ENCODE data around the gene ZRANB1.

ZRANB1 gene

GRCh38 chr10:124996127-124996853 is 54.4 kb downstream of the ZRANB1 start:
- DNase-seq = no peak

DNA sequence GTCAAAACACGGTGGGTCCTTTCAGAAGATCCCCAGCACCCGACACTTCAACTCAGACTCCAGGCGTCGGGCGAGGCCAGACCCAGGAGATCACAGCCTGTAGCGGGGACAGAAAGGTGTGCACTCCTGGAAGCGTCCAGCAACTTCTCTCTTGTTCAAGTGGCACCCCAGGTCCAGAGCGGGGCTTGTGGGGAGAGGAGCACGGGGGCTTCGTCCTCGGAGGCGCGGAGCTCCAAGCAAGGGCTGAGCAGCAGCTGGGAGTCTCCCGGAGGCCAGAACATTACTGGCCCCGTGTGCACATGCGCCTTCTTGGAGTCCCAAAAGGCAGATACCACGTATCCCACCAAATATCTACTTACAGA is 54.9 kb downstream of the ZRANB1 start:
- DNase-seq = no peak

DNA sequence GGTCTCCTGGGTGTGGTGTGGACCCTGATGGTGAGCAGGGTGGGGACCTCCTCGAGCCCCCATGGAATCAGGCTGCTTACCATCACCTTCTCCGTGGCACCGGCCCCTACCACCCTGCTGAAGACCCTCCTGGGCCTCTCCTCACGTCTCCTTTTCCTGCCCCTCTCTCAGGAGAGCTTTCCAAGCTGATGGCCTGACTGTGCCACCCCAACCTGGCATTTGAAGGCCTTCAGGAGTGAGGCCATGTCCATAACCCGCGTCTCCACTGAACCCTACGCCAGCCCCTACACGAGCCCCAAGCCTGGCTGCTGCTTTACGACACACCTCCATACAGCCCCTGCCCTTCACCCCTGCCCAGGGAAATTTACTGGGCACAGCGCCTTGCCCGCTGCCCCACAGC is 55.4 kb downstream of the ZRANB1 start:
- no peak for DNase-seq

- no peak for DNase-seq
Measured at GRCh38 chr10:124997771-124998623, 56.1 kb downstream of the ZRANB1 start.

- no peak for DNase-seq
Measured at GRCh38 chr10:124998624-124999291, 56.8 kb downstream of the ZRANB1 start.

GRCh38 chr10:124999433-125000365 is 57.8 kb downstream of the ZRANB1 start:
- no peak for DNase-seq

DNA sequence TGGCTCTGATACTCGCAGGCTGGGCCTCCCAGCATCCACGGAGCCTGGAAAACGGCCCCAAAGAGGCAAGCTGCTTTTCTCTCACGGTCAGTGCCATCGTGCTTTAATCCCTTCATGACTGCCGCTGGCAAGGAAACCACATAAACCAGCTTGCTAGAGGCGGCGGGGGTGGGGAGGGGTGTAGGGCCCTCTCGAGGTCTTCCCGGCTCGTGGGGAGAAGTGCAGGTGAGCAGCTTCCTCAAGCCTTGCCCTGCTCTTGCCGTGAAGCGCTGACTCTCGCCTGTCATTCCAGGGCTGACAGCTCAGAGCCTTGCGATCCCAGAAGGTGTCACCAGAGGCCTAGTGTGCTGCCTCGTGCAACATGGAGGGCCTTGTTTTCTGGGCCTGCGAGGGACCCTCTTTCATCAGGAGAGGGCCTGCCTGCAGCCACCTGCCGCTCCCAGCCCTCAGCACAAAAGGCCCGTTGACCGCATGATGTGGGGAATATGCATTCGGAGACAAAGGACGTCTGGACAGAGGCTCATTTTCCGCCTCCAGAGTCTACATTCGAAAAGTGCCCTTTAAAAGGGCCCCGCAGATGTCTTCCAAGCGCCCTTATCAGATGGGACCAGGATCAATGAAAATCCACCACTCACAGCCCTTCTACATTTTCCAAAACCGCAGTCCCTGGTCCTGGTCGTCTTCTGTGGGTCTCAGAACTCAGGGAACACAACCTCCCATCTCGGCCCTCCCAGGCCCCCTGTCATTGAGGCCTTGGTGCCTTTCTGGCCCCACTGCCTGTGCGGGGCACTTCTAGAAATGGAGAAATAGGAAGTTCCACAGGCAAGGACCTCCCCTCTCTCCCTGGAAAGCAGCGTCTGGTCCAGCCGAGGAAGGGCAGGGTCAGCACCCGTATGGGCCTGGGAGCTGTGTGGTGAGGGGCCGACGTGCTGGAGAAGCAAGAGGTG is 58.7 kb downstream of the ZRANB1 start:
- no peak for DNase-seq

GRCh38 chr10:125001313-125002046 is 59.6 kb downstream of the ZRANB1 start:
- no peak for DNase-seq

DNA sequence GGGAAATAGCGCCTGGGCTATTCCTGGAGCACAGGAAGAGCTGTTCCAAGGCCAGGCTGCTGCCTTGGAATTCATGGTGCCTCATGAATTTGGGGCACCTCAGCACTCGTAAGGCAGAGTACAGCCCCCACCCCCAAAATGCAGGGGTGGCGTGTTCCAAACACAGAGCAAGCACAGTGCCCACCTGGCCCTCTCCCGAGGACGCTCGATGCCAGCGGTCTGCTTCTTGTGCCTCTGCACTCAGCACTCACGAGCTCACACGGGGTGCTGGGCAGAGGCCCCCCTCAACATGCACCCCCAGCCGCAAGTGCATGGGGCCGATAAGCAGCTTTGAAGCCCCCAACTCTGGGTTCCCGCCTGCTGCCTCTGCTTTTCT is 60.1 kb downstream of the ZRANB1 start:
- DNase-seq = no peak

DNA sequence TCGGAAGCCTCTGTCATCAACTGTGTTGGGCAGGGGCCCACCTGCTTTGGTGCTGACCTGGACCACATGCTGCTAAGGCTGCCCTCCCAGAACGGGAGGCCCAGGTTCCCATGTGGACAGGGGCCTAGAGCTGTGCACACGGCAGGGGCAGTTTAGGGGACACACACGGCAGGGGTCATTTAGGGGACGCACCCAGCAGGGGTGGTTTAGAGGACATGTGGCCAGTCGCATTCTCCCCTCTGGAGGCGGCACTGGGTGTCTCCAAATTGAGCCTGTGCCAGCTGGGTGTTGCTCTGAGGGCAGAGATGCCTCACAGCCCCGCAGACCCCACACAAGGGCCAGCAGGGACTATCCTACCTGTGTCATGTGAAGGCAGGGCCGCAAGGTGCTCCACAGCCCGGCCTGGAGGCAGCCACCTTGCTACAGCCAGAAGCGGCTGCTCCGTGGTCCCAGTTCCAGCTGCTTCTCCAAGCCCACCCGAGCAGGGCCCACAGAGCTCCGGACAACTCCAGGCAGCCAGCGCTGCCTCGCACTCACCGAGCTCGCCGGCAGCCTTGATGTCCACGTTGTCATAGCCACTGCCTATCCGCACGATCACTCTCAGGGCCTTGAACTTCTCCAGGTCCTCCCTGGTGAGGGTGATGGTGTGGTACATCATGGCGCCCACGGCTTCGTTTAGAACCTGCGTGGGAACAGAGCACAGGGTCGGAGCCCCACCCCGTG is 60.7 kb downstream of the ZRANB1 start:
- no peak for DNase-seq

- no peak for DNase-seq
Measured at GRCh38 chr10:125003146-125003900, 61.4 kb downstream of the ZRANB1 start.

DNA sequence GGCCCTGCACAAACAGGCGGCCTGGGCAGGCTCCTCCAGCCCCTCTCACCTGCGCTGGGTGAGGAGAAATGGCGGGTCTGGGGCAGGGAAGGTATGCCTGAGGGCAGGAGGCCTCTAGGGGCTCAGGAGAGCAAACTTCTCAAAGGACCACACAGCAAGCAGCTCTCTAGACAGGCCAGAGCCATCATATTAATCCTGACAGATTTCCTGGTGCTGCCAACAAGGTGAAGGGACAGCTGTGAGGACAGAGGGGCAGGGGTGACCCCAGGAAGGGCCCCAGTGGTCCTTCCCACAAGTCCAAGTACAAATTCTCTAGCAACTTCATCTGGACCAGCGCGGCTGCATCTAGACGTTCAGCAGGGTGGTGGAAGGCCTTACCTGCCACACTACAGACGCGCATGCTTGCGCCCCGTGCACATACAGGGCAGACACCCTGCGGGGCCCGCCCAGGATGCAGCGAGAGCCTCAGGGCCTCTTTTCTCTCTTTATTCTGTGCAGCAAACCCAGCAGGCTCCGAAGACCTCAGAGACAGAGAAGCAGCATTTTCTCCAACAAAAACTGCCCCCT is 62.1 kb downstream of the ZRANB1 start:
- no peak for DNase-seq

DNA sequence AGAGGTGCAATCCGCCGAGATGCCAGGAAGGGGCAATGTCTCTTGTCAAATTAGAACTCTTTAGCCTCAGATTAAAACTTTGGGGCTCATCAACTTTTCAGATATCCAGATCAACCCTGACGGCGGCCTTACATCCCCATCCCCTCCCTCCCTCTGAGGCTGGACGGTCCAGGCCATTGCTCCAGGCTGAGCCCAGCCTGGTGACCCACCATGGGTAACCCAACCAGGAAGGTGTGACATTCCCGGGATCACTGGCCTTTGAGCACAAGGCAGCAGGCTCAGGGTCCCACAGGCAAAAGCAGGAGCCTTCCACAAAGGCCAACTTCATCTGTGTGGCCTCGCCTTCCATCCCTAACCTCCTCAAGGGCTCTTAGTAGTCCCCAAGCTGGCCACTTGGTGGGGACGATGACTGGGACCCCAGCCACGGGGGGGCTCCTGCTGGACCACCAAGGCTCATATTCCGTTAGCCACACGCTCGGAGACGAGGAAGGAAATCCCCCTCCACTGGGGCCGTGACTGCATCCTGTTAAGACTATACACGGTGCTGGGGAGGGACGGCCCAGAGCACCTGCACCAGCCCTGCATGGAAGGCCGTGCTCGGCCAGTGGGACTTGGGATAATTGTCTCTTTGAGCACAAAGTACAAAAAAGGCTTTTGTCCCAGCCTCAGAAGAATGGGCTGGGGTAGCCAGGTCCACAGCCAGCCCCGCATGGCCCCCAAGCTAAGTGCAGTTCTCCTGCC is 62.8 kb downstream of the ZRANB1 start:
- no peak for DNase-seq

GRCh38 chr10:125005312-125006187 is 63.6 kb downstream of the ZRANB1 start:
- DNase-seq = no peak

DNA sequence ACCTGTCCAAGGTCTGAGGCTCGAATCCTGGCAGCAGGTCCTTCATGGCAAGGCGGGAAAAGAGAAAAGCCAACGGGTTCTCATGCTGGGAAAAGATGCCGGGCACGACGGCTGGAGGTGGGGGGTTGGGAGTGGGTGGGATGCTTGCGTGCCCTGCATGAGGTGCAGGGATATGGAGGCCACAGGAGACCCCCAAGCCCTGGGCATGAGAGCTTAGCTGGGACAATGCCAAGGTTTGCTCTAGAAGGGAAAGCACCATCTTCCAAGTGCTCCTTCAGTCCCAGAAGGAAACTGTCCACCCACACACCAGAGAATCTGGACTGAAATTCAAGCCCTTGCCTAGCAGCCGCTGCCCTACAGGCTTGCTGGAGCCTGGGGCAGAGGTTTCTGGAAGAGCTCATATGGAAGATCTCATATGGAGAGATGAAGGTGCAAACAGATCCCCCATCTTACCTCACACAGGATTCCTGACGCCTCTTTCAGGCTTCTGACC is 64.3 kb downstream of the ZRANB1 start:
- no peak for DNase-seq

DNA sequence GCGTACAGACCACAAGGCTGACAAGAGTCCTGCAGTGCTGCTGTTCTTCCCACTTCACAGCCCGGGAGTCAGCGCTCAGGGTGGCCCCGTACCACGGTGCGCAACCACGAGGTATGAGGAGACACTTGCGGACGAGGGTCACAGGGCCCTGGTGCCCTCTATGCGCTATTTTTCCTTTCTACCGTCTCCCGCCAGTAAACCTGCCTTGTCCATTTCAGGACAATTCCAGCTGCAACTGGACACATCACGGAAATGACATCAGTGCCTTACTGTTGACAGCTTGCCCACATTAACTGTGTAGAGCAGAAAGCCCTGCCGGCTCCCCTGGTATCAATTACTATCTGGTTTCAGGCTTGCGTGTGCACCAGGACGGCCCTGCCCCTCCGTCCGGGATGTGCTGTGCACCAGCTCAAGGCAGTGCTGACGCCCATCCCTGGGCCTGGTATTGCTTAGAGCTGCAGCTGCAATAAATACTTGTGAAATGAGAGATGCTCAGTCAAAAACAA is 65.1 kb downstream of the ZRANB1 start:
- no peak for DNase-seq

DNA sequence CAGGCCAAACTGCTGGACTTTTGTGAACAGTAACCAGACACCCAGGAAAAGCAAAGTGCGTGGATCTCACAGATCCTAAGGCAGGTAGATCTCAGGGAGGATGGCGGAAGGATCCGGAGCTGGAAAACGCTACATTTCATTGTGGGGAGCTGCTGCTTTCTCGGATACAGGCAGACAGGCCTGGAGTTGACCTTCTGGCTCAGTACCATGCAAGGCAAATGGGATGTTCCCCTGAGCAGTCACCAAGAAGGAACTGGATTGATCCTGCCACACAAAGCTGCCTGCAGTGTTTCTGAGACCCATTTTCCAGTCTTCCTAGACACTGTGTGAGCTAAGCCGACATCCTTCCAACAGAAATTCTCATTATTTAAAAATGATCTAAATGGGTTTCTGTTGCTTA is 65.5 kb downstream of the ZRANB1 start:
- no peak for DNase-seq
